ENCODE data around the gene ATP2A2.

ATP2A2 gene

DNA sequence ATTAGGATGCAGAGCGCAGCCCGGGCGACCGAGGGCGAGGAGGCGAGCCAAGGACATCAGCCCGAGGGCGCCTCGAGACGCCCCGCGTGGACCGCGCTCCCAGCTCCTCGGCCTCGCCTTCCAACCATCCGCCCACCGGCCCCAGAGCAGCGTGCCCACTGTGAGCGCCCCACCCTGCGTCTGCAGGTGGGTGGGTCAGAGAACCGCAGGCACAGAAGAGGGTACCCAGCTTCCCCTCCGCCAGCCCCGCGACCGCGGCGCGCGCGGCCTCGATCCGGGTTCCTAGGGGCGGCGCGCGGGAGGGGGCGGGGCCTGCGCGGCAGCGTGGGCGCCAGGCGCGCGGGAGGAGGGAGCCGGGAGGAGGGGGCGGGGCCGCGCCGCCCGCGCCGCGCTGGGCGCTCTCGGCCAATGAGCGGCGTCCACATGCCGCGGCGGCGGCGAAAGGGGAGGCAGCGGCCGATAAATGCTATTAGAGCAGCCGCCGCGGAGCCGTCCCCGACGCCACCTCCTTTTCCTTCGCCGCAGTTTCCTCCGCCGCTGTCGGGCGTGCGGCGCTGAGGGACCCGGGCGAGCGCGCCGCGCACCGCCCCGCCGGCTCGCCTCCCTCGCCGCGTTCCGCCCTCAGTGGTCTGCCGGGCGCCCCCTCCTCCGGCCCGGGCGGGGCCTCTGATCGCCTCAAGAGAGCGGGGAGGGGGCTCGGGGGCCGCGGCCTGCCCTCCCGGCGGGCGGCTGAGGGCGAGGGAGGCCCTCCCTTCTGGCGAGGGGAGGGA lies at the start of gene ATP2A2:
ATP2A2 (plus strand) TSS at position 469 of the 770 bp plus-strand sequence. CDS start 543 bp downstream, outside the sequence.
- H2AFZ ChIP-seq (ENCODE audit: low read depth, low read length), result peak within 1 kb of the TSS; percentile 77
- no peaks in the 10 kb centered on the region for H3K27me3 ChIP-seq (ENCODE audit: insufficient read depth, low read length)
- peak within 1 kb of the TSS; percentile 96 for H3K4me3 ChIP-seq (ENCODE audit: low read length)
- H3K36me3 ChIP-seq (ENCODE audit: insufficient read depth, low read length), result peaks cover 20% of the 10 kb centered on the region
- H3K4me1 ChIP-seq (ENCODE audit: insufficient read depth, low read length), result peaks cover 33% of the 10 kb centered on the region
- no peaks in the 10 kb centered on the region for H3K9me3 ChIP-seq (ENCODE audit: low read length)

DNA sequence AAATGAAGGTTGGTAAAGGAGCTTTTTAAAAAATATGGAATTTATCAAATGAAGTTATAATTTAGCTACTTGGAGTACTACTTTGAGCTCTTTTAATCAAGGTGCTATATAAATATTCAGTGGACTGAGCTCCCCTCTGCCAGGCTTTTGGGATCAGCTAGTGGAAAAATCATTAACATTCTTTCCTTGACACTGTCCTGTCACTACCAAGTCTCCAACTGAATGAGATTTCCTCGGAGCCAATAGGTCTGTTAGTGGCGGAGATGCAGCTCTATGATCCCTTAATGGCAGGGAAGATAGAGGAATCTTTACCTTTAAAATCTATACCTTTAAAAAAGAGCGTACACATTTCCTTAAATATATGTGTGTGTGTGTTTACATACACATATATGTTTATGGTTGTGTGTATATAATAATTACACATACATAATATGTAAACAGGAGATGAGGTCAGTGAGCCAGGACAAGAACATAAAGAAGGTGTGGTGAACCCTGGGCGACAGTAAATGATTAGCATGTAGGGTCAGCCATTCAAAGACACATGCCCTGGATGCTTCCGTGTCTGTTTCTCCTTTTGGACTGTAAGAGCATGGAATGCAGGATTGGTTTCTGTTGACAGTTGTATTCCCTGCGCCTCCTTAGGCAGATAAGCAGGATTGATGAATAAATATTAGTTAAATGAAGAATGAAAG lies 47.7 kb upstream of the ATP2A2 start:
- Histone ChIP-seq H3K27me3 (ENCODE audit: insufficient read depth, low read length) (no peaks in the 10 kb centered on the region), H3K4me1 (ENCODE audit: insufficient read depth, low read length) (peaks cover 13% of the 10 kb centered on the region), H3K36me3 (ENCODE audit: insufficient read depth, low read length) (no peaks in the 10 kb centered on the region), H2AFZ (ENCODE audit: low read depth, low read length) (no peak overlapping the region), H3K4me3 (ENCODE audit: low read length) (no peak overlapping the region), H3K9me3 (ENCODE audit: low read length) (no peaks in the 10 kb centered on the region)

DNA sequence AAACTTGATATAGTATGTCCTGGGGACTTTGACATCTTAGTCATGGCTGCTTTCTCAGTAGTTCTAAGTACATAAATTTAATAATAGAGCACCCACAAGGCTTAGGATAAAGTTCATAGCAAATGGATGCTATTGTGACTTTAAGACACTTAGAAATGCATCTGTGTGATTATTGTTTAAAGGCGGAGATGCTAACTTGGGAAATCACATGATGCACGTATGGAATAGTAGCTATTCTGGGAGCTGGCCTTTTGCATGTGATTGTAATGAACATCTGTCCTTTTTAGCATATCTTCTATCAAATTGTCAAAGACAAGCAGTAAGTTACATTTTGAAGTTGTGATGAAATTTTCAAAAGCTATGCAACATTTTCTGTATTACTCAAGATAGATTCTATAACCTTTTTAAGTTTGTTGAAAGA lies 46.7 kb upstream of the ATP2A2 start:
- Histone ChIP-seq H3K9me3 (ENCODE audit: low read length) (no peaks in the 10 kb centered on the region), H3K4me3 (ENCODE audit: low read length) (no peak overlapping the region), H3K36me3 (ENCODE audit: insufficient read depth, low read length) (no peaks in the 10 kb centered on the region), H3K27me3 (ENCODE audit: insufficient read depth, low read length) (no peaks in the 10 kb centered on the region), H3K4me1 (ENCODE audit: insufficient read depth, low read length) (peaks cover 13% of the 10 kb centered on the region), H2AFZ (ENCODE audit: low read depth, low read length) (no peak overlapping the region)

DNA sequence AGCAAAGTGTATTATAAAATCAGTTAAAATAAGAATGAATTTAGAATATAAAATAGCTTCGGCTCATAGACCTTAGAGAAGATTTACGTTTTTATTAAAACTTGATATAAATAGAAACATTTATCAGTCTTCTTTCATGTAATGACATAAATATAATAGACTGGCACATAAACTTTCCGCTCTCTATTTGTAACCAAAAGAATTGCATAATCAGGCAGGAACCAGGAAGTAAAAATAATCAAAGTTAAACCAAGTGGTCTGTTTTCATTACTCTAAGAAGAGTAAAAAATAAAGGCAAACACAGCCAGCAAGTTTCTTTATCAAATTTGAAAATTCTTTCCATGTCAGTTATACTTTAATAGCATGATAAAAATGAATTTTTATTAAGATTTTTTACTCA lies 46.3 kb upstream of the ATP2A2 start:
- no peak overlapping the region for H3K4me3 ChIP-seq (ENCODE audit: low read length)

DNA sequence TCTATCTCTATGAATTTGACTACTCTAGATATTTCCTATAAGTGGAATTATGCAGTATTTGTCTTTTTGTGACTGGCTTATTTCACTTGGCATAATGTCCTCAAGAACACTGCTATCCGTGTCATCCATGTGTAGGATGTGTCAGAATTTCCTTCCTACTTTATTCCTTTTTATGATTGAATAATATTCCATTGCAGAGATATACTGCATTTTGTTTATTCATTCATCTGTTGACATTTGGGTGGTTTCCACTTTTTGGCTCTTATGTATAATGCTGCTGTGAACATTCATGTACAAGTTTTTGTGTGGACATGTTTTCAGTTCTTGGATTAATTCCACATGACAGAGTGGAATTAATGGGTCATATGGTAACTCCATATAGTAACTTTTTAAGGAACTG lies 45.7 kb upstream of the ATP2A2 start:
- Histone ChIP-seq H2AFZ (ENCODE audit: low read depth, low read length) (no peak overlapping the region), H3K9me3 (ENCODE audit: low read length) (no peaks in the 10 kb centered on the region), H3K4me3 (ENCODE audit: low read length) (no peak overlapping the region), H3K4me1 (ENCODE audit: insufficient read depth, low read length) (peaks cover 13% of the 10 kb centered on the region), H3K36me3 (ENCODE audit: insufficient read depth, low read length) (no peaks in the 10 kb centered on the region), H3K27me3 (ENCODE audit: insufficient read depth, low read length) (no peaks in the 10 kb centered on the region)

More for the DNA sequence above, 46.3 kb upstream of the ATP2A2 start:
- no peaks in the 10 kb centered on the region for H3K9me3 ChIP-seq (ENCODE audit: low read length)
- peaks cover 13% of the 10 kb centered on the region for H3K4me1 ChIP-seq (ENCODE audit: insufficient read depth, low read length)
- no peak overlapping the region for H2AFZ ChIP-seq (ENCODE audit: low read depth, low read length)
- no peaks in the 10 kb centered on the region for H3K36me3 ChIP-seq (ENCODE audit: insufficient read depth, low read length)
- H3K27me3 ChIP-seq (ENCODE audit: insufficient read depth, low read length), result no peaks in the 10 kb centered on the region

DNA sequence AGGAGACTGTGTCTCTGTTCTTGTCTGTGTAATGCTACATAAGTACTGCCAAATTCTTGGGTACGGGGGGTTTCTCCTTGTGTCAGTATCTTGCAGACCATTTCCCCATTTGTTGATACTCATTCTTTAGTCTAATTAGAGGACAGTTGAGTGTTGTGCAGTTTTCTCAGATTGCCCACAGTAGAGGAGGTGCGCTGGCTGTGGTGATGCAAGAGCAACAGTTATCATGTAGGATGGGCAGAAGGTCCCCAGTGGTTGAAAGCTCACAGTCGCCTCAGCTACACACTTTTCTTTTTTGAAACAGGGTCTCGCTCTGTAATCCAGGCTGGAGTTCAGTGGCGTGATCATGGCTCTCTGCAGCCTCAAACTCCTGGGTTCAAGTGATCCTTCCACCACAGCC lies 37.8 kb upstream of the ATP2A2 start:
- Histone ChIP-seq H3K36me3 (ENCODE audit: insufficient read depth, low read length) (peaks cover 21% of the 10 kb centered on the region), H3K4me1 (ENCODE audit: insufficient read depth, low read length) (no peaks in the 10 kb centered on the region), H3K27me3 (ENCODE audit: insufficient read depth, low read length) (no peaks in the 10 kb centered on the region), H3K9me3 (ENCODE audit: low read length) (peaks cover 5% of the 10 kb centered on the region), H2AFZ (ENCODE audit: low read depth, low read length) (no peak overlapping the region), H3K4me3 (ENCODE audit: low read length) (no peak overlapping the region)

DNA sequence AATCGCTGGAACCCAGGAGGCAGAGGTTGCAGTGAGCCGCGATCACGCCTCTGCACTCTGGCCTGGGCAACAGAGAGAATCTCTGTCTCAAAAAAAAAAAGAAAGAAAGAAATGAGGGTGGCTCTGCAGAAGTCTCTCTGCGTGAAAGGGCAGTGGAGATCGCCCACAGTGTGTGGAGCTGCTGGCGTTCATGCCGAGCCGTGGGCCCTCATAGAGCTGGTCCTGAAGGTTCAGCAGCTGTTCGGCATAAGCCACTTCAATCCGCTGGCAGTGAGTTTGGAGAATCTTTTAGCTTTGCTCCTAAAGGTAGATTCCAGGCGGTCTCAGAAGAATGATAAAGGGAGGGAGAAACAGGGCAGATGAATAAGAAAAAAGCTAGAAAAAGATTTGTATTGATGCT lies 36.7 kb upstream of the ATP2A2 start:
- no peak overlapping the region for H2AFZ ChIP-seq (ENCODE audit: low read depth, low read length)
- H3K4me1 ChIP-seq (ENCODE audit: insufficient read depth, low read length), result no peaks in the 10 kb centered on the region
- no peak overlapping the region for H3K4me3 ChIP-seq (ENCODE audit: low read length)
- H3K27me3 ChIP-seq (ENCODE audit: insufficient read depth, low read length), result no peaks in the 10 kb centered on the region
- H3K9me3 ChIP-seq (ENCODE audit: low read length), result peaks cover 5% of the 10 kb centered on the region
- peaks cover 23% of the 10 kb centered on the region for H3K36me3 ChIP-seq (ENCODE audit: insufficient read depth, low read length)

DNA sequence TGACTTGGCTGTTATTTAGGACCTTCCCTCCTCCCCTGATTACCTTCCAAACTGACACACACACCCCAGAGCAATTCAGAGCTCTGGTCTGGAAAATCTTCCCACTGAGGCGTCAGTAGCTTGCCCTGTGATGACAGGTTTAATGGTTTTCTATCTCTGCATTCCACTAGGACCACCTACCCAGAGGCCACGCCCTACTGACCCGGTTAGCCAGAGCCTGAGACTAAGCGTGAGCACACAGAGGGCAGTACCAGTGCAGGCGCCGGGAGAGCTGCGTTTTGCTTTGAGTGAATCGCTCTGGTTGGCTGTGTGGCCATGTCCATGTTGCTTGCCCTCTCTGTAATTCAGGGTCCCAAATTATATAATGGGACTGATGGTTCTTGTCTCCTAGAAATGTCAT lies 36.2 kb upstream of the ATP2A2 start:
- no peaks in the 10 kb centered on the region for H3K27me3 ChIP-seq (ENCODE audit: insufficient read depth, low read length)
- no peak overlapping the region for H2AFZ ChIP-seq (ENCODE audit: low read depth, low read length)
- peaks cover 26% of the 10 kb centered on the region for H3K36me3 ChIP-seq (ENCODE audit: insufficient read depth, low read length)
- H3K4me3 ChIP-seq (ENCODE audit: low read length), result no peak overlapping the region
- no peaks in the 10 kb centered on the region for H3K4me1 ChIP-seq (ENCODE audit: insufficient read depth, low read length)
- peaks cover 5% of the 10 kb centered on the region for H3K9me3 ChIP-seq (ENCODE audit: low read length)

DNA sequence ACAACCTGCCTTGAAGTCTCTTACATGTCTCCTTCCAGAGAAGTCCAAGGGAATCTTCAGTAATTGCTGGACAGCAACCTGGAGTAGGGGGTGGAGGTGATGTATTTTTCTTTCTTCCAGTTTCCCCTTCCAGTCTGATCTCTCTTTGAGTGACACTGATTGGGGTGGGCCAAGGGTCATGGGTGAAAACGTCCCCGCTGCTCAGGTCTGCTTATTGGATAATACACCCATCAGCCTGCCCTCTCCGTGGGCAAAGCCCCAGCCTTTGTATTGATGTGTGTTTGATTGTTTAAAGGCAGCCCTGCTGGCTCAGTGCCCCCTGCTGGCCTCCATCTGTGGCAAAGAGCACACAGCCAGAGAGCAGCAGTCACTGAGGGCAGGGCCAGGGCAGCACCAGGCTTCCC lies 35.7 kb upstream of the ATP2A2 start:
- Histone ChIP-seq H3K9me3 (ENCODE audit: low read length) (peaks cover 5% of the 10 kb centered on the region), H3K36me3 (ENCODE audit: insufficient read depth, low read length) (peaks cover 26% of the 10 kb centered on the region), H3K27me3 (ENCODE audit: insufficient read depth, low read length) (no peaks in the 10 kb centered on the region), H2AFZ (ENCODE audit: low read depth, low read length) (no peak overlapping the region), H3K4me1 (ENCODE audit: insufficient read depth, low read length) (no peaks in the 10 kb centered on the region), H3K4me3 (ENCODE audit: low read length) (no peak overlapping the region)

DNA sequence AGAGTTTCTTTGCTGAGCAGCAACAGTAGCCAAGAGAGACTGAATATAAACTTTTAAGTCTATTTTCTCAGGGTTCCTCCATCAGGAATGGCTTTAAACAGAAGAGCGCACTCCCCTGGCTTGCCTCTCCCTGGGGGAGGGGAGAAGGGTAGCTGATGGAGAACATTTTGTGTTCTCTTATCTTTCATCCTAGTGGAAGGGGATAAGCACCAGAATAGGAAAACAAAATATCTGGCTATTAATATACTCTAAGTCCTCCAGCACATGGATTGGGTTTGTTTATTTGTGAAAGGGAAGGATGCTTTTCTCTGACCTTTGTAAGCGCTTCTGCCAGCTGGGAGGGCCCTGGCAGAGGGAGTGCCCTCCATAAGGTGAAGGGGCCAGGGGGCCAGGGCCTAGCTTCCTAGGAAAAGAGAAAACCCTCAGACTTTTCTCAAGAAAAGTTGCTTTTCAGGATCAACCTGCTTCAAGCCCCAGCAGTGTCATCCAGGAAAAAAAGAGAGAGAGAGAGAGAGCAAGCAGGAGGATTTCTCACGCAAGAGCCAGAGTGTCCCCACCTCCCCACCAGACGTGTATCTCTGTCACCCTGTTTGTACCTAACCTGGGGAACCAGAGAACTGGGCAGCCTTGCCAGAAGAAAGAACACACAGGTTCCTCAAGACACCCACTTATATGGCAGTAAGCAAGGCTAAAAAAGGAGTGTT lies 34.3 kb upstream of the ATP2A2 start:
- Histone ChIP-seq H2AFZ (ENCODE audit: low read depth, low read length) (no peak overlapping the region), H3K4me3 (ENCODE audit: low read length) (no peak overlapping the region), H3K27me3 (ENCODE audit: insufficient read depth, low read length) (no peaks in the 10 kb centered on the region), H3K36me3 (ENCODE audit: insufficient read depth, low read length) (peaks cover 26% of the 10 kb centered on the region), H3K4me1 (ENCODE audit: insufficient read depth, low read length) (no peaks in the 10 kb centered on the region), H3K9me3 (ENCODE audit: low read length) (peaks cover 5% of the 10 kb centered on the region)

DNA sequence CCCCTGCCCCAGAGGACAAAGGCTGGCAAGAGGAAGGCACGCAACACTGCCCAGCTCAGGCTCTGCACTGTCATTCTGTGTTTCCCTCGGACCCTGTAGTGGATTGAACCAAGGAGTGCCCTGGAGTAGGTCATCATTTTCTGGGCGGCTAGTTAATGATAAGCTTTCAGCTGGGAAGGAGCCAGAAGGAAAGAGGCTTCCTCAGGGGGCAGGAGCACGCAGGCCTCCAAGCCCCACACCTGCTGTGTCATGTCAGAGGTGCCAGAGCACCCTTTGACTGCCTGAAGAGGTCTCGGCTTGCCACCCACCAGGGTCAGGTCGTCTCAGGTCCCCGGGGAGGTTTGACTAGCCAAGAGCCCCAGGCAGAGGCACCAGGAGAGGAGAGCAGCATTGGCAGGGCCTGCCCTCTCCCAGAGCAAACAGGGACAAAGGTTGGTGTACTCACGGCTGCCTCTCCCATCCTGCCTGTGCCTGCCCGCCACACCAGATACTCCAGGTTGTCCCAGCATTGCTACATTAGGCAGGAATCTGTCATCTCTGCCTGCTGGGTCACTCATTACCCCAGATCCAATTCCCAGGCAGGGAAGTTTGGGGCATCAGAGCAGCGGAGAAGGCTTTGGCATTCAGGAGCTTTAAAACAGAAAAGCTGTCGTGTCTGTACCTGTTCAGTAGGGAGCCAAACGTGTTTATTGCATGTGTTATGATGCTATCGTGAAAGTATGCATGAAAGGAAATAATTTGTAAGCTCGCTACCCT lies 33.5 kb upstream of the ATP2A2 start:
- Histone ChIP-seq H3K9me3 (ENCODE audit: low read length) (peaks cover 5% of the 10 kb centered on the region), H3K27me3 (ENCODE audit: insufficient read depth, low read length) (no peaks in the 10 kb centered on the region), H3K36me3 (ENCODE audit: insufficient read depth, low read length) (peaks cover 24% of the 10 kb centered on the region), H2AFZ (ENCODE audit: low read depth, low read length) (no peak overlapping the region), H3K4me3 (ENCODE audit: low read length) (no peak overlapping the region), H3K4me1 (ENCODE audit: insufficient read depth, low read length) (no peaks in the 10 kb centered on the region)

DNA sequence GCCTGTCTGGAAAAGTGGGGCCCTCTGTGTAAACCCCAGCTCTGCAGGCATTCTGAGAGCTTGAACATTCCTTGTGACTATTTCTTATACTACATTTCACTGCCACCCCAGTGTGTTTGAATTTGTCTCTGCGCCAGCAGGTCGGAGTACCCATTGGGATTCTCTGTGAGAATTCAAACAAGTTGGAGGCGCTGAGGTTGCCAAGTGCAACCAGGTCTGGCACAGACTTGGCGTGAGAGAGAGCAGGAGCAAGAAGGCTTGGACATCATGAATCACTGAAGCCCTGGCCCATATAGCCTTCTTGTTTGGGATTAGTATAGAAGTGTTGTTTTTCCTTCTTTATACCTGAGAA lies 33.0 kb upstream of the ATP2A2 start:
- peaks cover 23% of the 10 kb centered on the region for H3K36me3 ChIP-seq (ENCODE audit: insufficient read depth, low read length)
- no peak overlapping the region for H2AFZ ChIP-seq (ENCODE audit: low read depth, low read length)
- H3K27me3 ChIP-seq (ENCODE audit: insufficient read depth, low read length), result no peaks in the 10 kb centered on the region
- peaks cover 5% of the 10 kb centered on the region for H3K9me3 ChIP-seq (ENCODE audit: low read length)
- peaks cover 1% of the 10 kb centered on the region for H3K4me1 ChIP-seq (ENCODE audit: insufficient read depth, low read length)
- H3K4me3 ChIP-seq (ENCODE audit: low read length), result no peak overlapping the region

DNA sequence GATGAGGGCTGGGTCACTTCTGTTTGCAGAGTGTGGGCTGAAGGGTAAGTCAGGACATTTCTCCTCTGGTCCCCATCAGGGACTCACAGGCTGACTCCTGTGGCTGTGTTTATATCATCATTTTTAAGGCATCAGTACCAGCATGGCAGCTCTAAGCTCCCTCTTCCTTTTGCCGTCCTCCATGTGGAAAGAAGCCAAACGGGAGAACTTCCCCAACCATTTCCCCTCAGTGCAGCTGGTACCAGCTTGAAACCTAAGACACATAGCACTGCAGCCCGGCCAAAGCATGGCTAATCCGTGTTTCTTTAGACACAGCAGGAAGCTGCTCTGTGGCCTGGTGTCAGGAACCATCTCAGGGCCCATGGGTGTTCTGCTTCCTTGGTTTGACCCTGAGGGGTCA lies 31.9 kb upstream of the ATP2A2 start:
- H3K4me3 ChIP-seq (ENCODE audit: low read length), result no peak overlapping the region
- H2AFZ ChIP-seq (ENCODE audit: low read depth, low read length), result no peak overlapping the region
- H3K4me1 ChIP-seq (ENCODE audit: insufficient read depth, low read length), result peaks cover 3% of the 10 kb centered on the region
- peaks cover 3% of the 10 kb centered on the region for H3K9me3 ChIP-seq (ENCODE audit: low read length)
- H3K36me3 ChIP-seq (ENCODE audit: insufficient read depth, low read length), result peaks cover 19% of the 10 kb centered on the region
- H3K27me3 ChIP-seq (ENCODE audit: insufficient read depth, low read length), result no peaks in the 10 kb centered on the region

Data from neuron (in vitro differentiated cells).